ENCODE results near the gene YY1AP1. TPM values are rescaled to one million over a fixed set of nuclear protein-coding genes. Genes with fewer than 3 reads are reported as not detected.
"Not testable (repeated sequence)": the region's sequence is repeated elsewhere in the genome, so short reads cannot be mapped to it uniquely, and the experiment has no call there.

The YY1AP1 gene
- total RNA-seq, 1 donor from 2014 or later, result 45.7 TPM

GRCh38 chr1:155695608-155696007 lies 7.0 kb upstream of the YY1AP1 start:
- DNase-seq (ENCODE audit: low read depth), result no peak

- no peak for DNase-seq (ENCODE audit: low read depth)
These were observed 6.5 kb upstream of the YY1AP1 start for GRCh38 chr1:155695072-155695471.

- DNase-seq (ENCODE audit: low read depth), result no peak
These were observed 5.6 kb upstream of the YY1AP1 start for GRCh38 chr1:155694167-155694566.

GRCh38 chr1:155691992-155692528 lies 3.5 kb upstream of the YY1AP1 start:
- DNase-seq (ENCODE audit: low read depth), result no peak

- not testable (repeated sequence) for DNase-seq (ENCODE audit: low read depth)
These were observed 570 bp upstream of the YY1AP1 start, which contains the start of gene DAP3 for GRCh38 chr1:155689081-155689607. Gene DAP3 (plus strand): TSS chr1:155689091. CDS start chr1:155709780, 20,689 bp downstream.

GRCh38 chr1:155687705-155688323 lies 760 bp downstream of the YY1AP1 start:
- not testable (repeated sequence) for DNase-seq (ENCODE audit: low read depth)

- DNase-seq (ENCODE audit: low read depth), result no peak
These were observed 6.8 kb downstream of the YY1AP1 start for GRCh38 chr1:155681776-155682175.

- DNase-seq (ENCODE audit: low read depth), result no peak
These were observed 8.0 kb downstream of the YY1AP1 start for GRCh38 chr1:155680531-155680930.

GRCh38 chr1:155678992-155679391 lies 9.6 kb downstream of the YY1AP1 start:
- not testable (repeated sequence) for DNase-seq (ENCODE audit: low read depth)

- no peak for DNase-seq (ENCODE audit: low read depth)
These were observed 10.5 kb downstream of the YY1AP1 start for GRCh38 chr1:155678027-155678426.

GRCh38 chr1:155673003-155673402 lies 15.6 kb downstream of the YY1AP1 start:
- DNase-seq (ENCODE audit: low read depth), result no peak

GRCh38 chr1:155671750-155672149 lies 16.8 kb downstream of the YY1AP1 start:
- no peak for DNase-seq (ENCODE audit: low read depth)

- DNase-seq (ENCODE audit: low read depth), result no peak
These were observed 19.1 kb downstream of the YY1AP1 start for GRCh38 chr1:155669233-155670162.

GRCh38 chr1:155661239-155661638 lies 27.3 kb downstream of the YY1AP1 start:
- not testable (repeated sequence) for DNase-seq (ENCODE audit: low read depth)

- no peak for DNase-seq (ENCODE audit: low read depth)
These were observed 31.1 kb downstream of the YY1AP1 start for GRCh38 chr1:155657463-155657862.

GRCh38 chr1:155652951-155653350 lies 35.6 kb downstream of the YY1AP1 start:
- DNase-seq (ENCODE audit: low read depth), result no peak

- no peak for DNase-seq (ENCODE audit: low read depth)
These were observed 36.5 kb downstream of the YY1AP1 start for GRCh38 chr1:155651861-155652661.

- DNase-seq (ENCODE audit: low read depth), result no peak
These were observed 38.3 kb downstream of the YY1AP1 start for GRCh38 chr1:155650231-155650757.

GRCh38 chr1:155649676-155650075 lies 38.9 kb downstream of the YY1AP1 start:
- no peak for DNase-seq (ENCODE audit: low read depth)

All from myocyte (in vitro differentiated cells).